Stimulated activated naive CD4-positive, alpha-beta T cell (primary cell): ENCODE data around the gene GPS1.

ENCODE experiments used
- DNase-seq, 6 experiments: peaks; one replicate each; lab custom pipeline; 2025; lab: John Stamatoyannopoulos, UW

The GPS1 gene

GRCh38 chr17:82103553-82104451 is 52.1 kb downstream of the GPS1 start:
- DNase-seq, result no peak

DNA sequence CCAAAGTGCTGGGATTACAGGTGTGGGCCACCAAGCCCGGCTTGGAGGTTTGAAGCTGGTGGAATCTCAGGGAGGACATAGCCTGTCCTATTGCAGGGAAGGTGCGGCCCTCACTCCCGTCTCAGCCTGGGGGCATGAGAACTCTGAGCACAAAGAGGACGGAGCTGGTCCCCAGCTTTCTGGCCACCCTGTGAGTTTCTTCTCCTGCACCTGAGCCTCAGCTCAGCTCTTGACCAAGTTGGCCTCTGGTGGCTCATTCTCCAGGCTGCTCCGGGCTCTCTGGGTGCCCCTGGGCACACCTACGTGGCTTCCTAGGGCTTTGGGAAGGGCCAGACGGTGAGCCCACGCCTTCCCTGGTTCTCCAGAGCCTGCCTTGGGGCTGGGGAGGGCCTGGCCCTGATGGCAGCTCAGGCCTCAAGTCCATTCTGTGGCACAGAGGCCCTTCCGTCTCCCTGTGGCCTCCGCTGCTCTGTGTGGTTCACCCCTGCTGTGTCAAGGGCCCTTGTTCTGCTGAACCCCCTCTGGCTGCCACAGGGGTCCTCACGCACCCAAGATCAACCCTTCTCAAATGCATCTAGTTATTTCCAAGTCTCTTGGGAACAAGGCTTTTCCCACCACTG is 53.2 kb downstream of the GPS1 start:
- no peak for DNase-seq

GRCh38 chr17:82105417-82105881 is 53.8 kb downstream of the GPS1 start:
- no peak for DNase-seq

DNA sequence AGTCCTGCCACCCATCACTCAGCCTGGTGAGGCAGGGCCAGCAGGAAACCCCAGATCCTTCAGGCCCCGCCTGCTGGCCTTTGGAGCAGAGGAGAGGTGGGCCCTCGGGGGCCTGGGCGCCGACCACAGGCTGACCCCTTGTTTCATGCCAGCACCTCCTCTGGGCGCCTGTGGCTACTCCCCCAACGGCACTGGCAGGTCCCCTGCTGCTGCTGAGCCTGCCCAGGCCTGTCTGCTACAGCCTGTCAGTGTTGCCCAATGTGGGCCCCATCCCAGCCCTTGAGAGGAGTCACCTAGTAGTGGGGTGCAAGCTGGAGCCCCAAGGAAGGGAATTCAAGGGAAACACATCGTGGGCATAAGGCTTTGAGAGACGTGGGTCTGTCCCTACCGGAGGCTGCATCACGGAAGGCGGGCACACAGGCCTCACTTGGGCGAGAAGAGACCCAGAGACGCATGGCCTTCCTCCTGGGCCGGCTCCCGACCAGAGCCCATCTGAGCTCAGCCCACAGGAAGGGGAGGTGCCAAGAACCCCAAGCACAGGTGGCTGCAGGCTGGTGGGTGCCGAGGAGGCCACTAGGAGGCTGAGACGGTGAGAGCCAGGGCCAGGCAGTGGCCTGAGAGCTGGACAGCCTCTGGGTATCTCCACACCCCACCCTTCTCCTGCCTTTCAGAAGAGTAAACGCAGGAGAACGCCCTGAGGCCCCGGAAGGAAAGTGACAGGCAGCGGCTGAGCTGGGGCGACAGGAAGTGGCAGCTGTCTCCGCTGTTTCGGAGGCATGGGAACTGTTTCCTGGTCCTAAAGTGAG is 54.4 kb downstream of the GPS1 start:
- peak; percentile 18 to 69 (median 45) for DNase-seq

DNA sequence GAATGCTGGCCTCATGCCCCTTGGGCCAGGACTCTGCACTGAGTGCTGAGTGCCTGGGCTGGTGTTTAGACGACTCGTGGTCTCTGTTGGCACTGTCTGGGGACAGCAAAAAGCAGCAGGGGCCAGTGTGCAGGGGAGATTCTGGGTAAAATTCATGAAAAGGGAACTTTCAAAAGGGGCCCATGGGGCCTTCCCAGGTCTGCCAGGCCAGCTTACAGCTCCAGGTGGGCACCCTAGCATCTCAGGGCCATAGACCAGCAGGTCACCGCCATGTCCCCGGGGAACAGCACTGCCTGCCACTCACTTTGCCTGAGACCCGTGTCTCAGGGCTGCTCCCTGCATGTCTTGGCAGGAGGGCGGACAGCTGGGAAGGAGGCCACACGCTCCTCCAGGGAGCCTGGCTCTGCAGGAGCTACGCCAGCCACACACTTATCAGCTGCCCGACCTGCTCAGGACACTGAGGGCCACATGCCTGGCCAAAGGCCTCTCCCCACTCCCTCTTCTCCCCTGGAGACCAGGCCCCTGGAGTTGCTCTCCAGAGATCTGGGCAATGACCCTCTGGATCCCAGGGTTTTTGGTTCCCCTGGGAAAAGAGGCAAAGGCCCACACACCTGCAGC is 55.1 kb downstream of the GPS1 start:
- DNase-seq, result no peak
